ENCODE data around the gene LCE1D.

Gene LCE1D

DNA sequence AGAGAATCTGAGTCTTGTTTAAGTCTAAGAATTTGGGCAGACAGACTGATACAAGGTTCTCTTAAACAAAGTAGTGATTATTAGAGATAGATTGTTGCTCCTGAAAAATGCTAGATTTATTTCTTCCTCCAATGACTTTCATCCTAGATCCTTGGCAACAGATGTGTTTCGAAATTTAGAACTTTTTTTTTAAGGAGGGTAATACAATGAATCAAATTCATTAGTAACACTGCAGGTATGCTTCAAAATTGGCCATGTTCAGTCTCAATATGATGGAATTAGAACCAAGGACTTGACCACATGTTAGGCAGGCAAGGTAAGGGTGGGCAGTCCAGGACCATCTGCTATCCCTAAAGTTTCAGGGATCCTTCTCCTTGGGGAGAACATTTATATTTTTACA is 26.1 kb upstream of the LCE1D start:
- Histone ChIP-seq H3K27me3 (ENCODE audit: control insufficient read depth in 1 of 2, insufficient read depth in 2 of 2, low read length in 2 of 2) (no peaks in the 10 kb centered on the region), H3K27ac (ENCODE audit: low read depth, low read length) (no peak overlapping the region), H3K4me1 (ENCODE audit: insufficient read depth, low read length) (no peaks in the 10 kb centered on the region), H3K4me3 (ENCODE audit: low read depth in 1 of 2, low read length in 2 of 2) (no peak overlapping the region), H3K9ac (ENCODE audit: low read length) (no peak overlapping the region), H3K9me3 (ENCODE audit: low read length) (no peaks in the 10 kb centered on the region), H3K36me3 (ENCODE audit: insufficient read depth, low read length) (no peaks in the 10 kb centered on the region)

- Histone ChIP-seq H3K27ac (ENCODE audit: low read depth, low read length) (no peak within 1 kb of the TSS), H3K27me3 (ENCODE audit: control insufficient read depth in 1 of 2, insufficient read depth in 2 of 2, low read length in 2 of 2) (no peaks in the 10 kb centered on the region), H3K9me3 (ENCODE audit: low read length) (no peaks in the 10 kb centered on the region), H3K9ac (ENCODE audit: low read length) (no peak within 1 kb of the TSS), H3K36me3 (ENCODE audit: insufficient read depth, low read length) (no peaks in the 10 kb centered on the region), H3K4me3 (ENCODE audit: low read depth in 1 of 2, low read length in 2 of 2) (no peak within 1 kb of the TSS), H3K4me1 (ENCODE audit: insufficient read depth, low read length) (no peaks in the 10 kb centered on the region)
Measured at GRCh38 chr1:152774875-152775274, 21.6 kb upstream of the LCE1D start, which contains the start of gene LCE1F. Gene LCE1F (plus strand): TSS chr1:152775140. CDS start chr1:152776372, 1,232 bp downstream.

- no peak overlapping the region for H3K4me3 ChIP-seq (ENCODE audit: low read depth in 1 of 2, low read length in 2 of 2)
- H3K4me1 ChIP-seq (ENCODE audit: insufficient read depth, low read length), result no peaks in the 10 kb centered on the region
- H3K9ac ChIP-seq (ENCODE audit: low read length), result no peak overlapping the region
- no peaks in the 10 kb centered on the region for H3K9me3 ChIP-seq (ENCODE audit: low read length)
- H3K27me3 ChIP-seq (ENCODE audit: control insufficient read depth in 1 of 2, insufficient read depth in 2 of 2, low read length in 2 of 2), result no peaks in the 10 kb centered on the region
- no peak overlapping the region for H3K27ac ChIP-seq (ENCODE audit: low read depth, low read length)
- no peaks in the 10 kb centered on the region for H3K36me3 ChIP-seq (ENCODE audit: insufficient read depth, low read length)
Measured at GRCh38 chr1:152776361-152776760, 20.2 kb upstream of the LCE1D start.

DNA sequence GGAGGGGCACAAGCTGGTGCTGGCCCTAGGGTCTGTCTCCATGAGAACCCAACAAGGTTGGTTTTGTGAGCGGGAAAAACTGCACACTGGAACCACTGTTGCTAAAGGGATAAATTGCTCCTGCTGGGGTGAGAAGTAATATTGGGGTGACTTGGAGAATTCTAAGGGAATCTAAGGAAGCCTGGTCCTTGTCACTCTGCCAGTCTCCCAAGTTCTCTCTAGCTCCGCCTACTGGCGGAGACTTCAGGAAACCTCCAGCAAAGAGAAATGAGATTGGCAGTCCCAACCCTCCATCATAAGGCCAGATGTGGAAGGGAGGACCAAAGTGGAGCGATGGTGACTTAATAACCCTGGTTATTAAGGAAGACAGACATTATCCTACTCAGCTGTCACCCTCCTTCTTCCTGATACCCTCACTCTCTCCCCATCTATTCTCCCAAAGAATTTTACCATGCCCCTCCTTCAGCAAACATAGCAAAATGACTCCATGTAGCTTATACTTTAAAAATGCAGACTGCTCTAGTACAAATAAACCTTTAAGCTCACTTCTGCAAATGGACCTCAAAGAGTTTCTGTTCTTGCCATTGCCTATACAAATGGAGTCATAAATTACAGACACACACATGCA is 18.9 kb upstream of the LCE1D start:
- Histone ChIP-seq H3K27me3 (ENCODE audit: control insufficient read depth in 1 of 2, insufficient read depth in 2 of 2, low read length in 2 of 2) (no peaks in the 10 kb centered on the region), H3K36me3 (ENCODE audit: insufficient read depth, low read length) (no peaks in the 10 kb centered on the region), H3K9ac (ENCODE audit: low read length) (no peak overlapping the region), H3K4me3 (ENCODE audit: low read depth in 1 of 2, low read length in 2 of 2) (no peak overlapping the region), H3K27ac (ENCODE audit: low read depth, low read length) (no peak overlapping the region), H3K4me1 (ENCODE audit: insufficient read depth, low read length) (no peaks in the 10 kb centered on the region), H3K9me3 (ENCODE audit: low read length) (no peaks in the 10 kb centered on the region)

GRCh38 chr1:152783095-152783494 is 13.4 kb upstream of the LCE1D start:
- Histone ChIP-seq H3K9ac (ENCODE audit: low read length) (no peak overlapping the region), H3K9me3 (ENCODE audit: low read length) (no peaks in the 10 kb centered on the region), H3K4me3 (ENCODE audit: low read depth in 1 of 2, low read length in 2 of 2) (no peak overlapping the region), H3K4me1 (ENCODE audit: insufficient read depth, low read length) (no peaks in the 10 kb centered on the region), H3K27me3 (ENCODE audit: control insufficient read depth in 1 of 2, insufficient read depth in 2 of 2, low read length in 2 of 2) (no peaks in the 10 kb centered on the region), H3K36me3 (ENCODE audit: insufficient read depth, low read length) (no peaks in the 10 kb centered on the region), H3K27ac (ENCODE audit: low read depth, low read length) (no peak overlapping the region)

GRCh38 chr1:152786077-152786476 is 10.4 kb upstream of the LCE1D start, which contains the start of gene LCE1E:
Gene LCE1E (plus strand): TSS chr1:152786257. CDS start chr1:152787300, 1,043 bp downstream.
- Histone ChIP-seq H3K4me1 (ENCODE audit: insufficient read depth, low read length) (no peaks in the 10 kb centered on the region), H3K36me3 (ENCODE audit: insufficient read depth, low read length) (no peaks in the 10 kb centered on the region), H3K4me3 (ENCODE audit: low read depth in 1 of 2, low read length in 2 of 2) (no peak within 1 kb of the TSS), H3K27ac (ENCODE audit: low read depth, low read length) (no peak within 1 kb of the TSS), H3K9me3 (ENCODE audit: low read length) (no peaks in the 10 kb centered on the region), H3K27me3 (ENCODE audit: control insufficient read depth in 1 of 2, insufficient read depth in 2 of 2, low read length in 2 of 2) (no peaks in the 10 kb centered on the region), H3K9ac (ENCODE audit: low read length) (no peak within 1 kb of the TSS)

- H3K36me3 ChIP-seq (ENCODE audit: insufficient read depth, low read length), result no peaks in the 10 kb centered on the region
- no peak overlapping the region for H3K27ac ChIP-seq (ENCODE audit: low read depth, low read length)
- H3K27me3 ChIP-seq (ENCODE audit: control insufficient read depth in 1 of 2, insufficient read depth in 2 of 2, low read length in 2 of 2), result no peaks in the 10 kb centered on the region
- no peak overlapping the region for H3K4me3 ChIP-seq (ENCODE audit: low read depth in 1 of 2, low read length in 2 of 2)
- H3K9ac ChIP-seq (ENCODE audit: low read length), result no peak overlapping the region
- no peaks in the 10 kb centered on the region for H3K9me3 ChIP-seq (ENCODE audit: low read length)
- H3K4me1 ChIP-seq (ENCODE audit: insufficient read depth, low read length), result no peaks in the 10 kb centered on the region
Measured at GRCh38 chr1:152795686-152796085, 835 bp upstream of the LCE1D start.

DNA sequence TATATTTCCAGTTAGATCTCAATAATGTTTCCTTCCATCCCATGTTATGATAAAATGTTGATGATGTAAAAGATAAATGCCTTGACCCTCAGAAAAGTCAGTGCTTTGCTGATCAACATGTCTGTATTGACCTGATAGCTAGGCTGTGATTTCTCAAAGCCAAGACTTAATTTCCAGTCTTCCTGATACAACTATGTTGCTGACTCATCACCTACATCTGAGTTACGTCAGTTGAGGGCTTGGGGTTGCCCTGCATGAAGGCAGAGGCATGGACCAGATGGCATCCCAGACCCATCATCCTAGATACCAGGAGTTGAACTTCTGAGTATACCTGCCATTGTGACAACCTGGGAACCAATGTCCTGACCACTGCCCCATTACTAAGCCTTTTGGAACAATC is 4.8 kb downstream of the LCE1D start:
- Histone ChIP-seq H3K9me3 (ENCODE audit: low read length) (no peaks in the 10 kb centered on the region), H3K27me3 (ENCODE audit: control insufficient read depth in 1 of 2, insufficient read depth in 2 of 2, low read length in 2 of 2) (no peaks in the 10 kb centered on the region), H3K9ac (ENCODE audit: low read length) (no peak overlapping the region), H3K27ac (ENCODE audit: low read depth, low read length) (no peak overlapping the region), H3K4me3 (ENCODE audit: low read depth in 1 of 2, low read length in 2 of 2) (no peak overlapping the region), H3K36me3 (ENCODE audit: insufficient read depth, low read length) (no peaks in the 10 kb centered on the region), H3K4me1 (ENCODE audit: insufficient read depth, low read length) (no peaks in the 10 kb centered on the region)

- Histone ChIP-seq H3K4me1 (ENCODE audit: insufficient read depth, low read length) (no peaks in the 10 kb centered on the region), H3K9me3 (ENCODE audit: low read length) (no peaks in the 10 kb centered on the region), H3K9ac (ENCODE audit: low read length) (no peak within 1 kb of the TSS), H3K27ac (ENCODE audit: low read depth, low read length) (no peak within 1 kb of the TSS), H3K27me3 (ENCODE audit: control insufficient read depth in 1 of 2, insufficient read depth in 2 of 2, low read length in 2 of 2) (no peaks in the 10 kb centered on the region), H3K36me3 (ENCODE audit: insufficient read depth, low read length) (no peaks in the 10 kb centered on the region), H3K4me3 (ENCODE audit: low read depth in 1 of 2, low read length in 2 of 2) (no peak within 1 kb of the TSS)
Measured at GRCh38 chr1:152806576-152806975, 10.1 kb downstream of the LCE1D start, which contains the start of gene LCE1C. Gene LCE1C (minus strand): TSS chr1:152806651. CDS start chr1:152805478, 1,173 bp downstream.

GRCh38 chr1:152811050-152811449 is 14.5 kb downstream of the LCE1D start:
- H3K4me1 ChIP-seq (ENCODE audit: insufficient read depth, low read length), result no peaks in the 10 kb centered on the region
- H3K36me3 ChIP-seq (ENCODE audit: insufficient read depth, low read length), result no peaks in the 10 kb centered on the region
- no peaks in the 10 kb centered on the region for H3K27me3 ChIP-seq (ENCODE audit: control insufficient read depth in 1 of 2, insufficient read depth in 2 of 2, low read length in 2 of 2)
- H3K9me3 ChIP-seq (ENCODE audit: low read length), result no peaks in the 10 kb centered on the region
- H3K9ac ChIP-seq (ENCODE audit: low read length), result no peak overlapping the region
- H3K27ac ChIP-seq (ENCODE audit: low read depth, low read length), result no peak overlapping the region
- no peak overlapping the region for H3K4me3 ChIP-seq (ENCODE audit: low read depth in 1 of 2, low read length in 2 of 2)

DNA sequence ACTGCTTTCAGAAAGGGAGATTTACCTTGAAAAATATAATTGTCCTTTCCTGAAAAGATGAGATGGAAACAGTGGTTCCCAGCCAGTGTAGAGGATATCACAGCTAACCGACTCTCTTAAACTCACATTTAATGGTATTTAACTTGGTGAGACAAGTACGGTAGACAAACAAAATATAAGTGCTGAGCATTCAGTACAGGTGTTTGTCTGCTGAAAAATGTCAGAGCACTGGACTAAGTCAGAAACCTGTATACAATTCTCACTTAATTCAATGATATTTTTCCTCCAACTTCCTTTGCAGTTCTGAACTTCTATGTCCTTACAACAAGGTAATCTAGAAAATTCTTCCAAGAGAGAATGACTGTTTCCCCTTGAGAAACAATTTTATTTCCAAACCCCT is 15.2 kb downstream of the LCE1D start, which contains the start of gene LCE1B:
Gene LCE1B (plus strand): TSS at position 301 of the 400 bp plus-strand sequence. CDS start 476 bp downstream, outside the sequence.
- H3K9ac ChIP-seq (ENCODE audit: low read length), result no peak within 1 kb of the TSS
- H3K9me3 ChIP-seq (ENCODE audit: low read length), result no peaks in the 10 kb centered on the region
- H3K4me3 ChIP-seq (ENCODE audit: low read depth in 1 of 2, low read length in 2 of 2), result no peak within 1 kb of the TSS
- H3K4me1 ChIP-seq (ENCODE audit: insufficient read depth, low read length), result no peaks in the 10 kb centered on the region
- H3K27me3 ChIP-seq (ENCODE audit: control insufficient read depth in 1 of 2, insufficient read depth in 2 of 2, low read length in 2 of 2), result no peaks in the 10 kb centered on the region
- H3K36me3 ChIP-seq (ENCODE audit: insufficient read depth, low read length), result no peaks in the 10 kb centered on the region
- no peak within 1 kb of the TSS for H3K27ac ChIP-seq (ENCODE audit: low read depth, low read length)

- Histone ChIP-seq H3K36me3 (ENCODE audit: insufficient read depth, low read length) (no peaks in the 10 kb centered on the region), H3K9ac (ENCODE audit: low read length) (no peak overlapping the region), H3K4me3 (ENCODE audit: low read depth in 1 of 2, low read length in 2 of 2) (no peak overlapping the region), H3K27ac (ENCODE audit: low read depth, low read length) (no peak overlapping the region), H3K9me3 (ENCODE audit: low read length) (no peaks in the 10 kb centered on the region), H3K4me1 (ENCODE audit: insufficient read depth, low read length) (no peaks in the 10 kb centered on the region), H3K27me3 (ENCODE audit: control insufficient read depth in 1 of 2, insufficient read depth in 2 of 2, low read length in 2 of 2) (no peaks in the 10 kb centered on the region)
Measured at GRCh38 chr1:152817309-152817708, 20.8 kb downstream of the LCE1D start.
